A549 treated with Mapracorat at 1 μM for 4 hours (cell line): ENCODE measurements around the gene TRIP10. TPM values are rescaled to one million over a fixed set of nuclear protein-coding genes. Genes with fewer than 3 reads are reported as not detected.

Experiments
- total RNA-seq: library from RNA; stranded (reverse); fragments of 200-300 nt; extraction: Qiagen RNA extraction; gene quantifications from 5 replicates; pipeline ENCODE4 v1.2.3, GENCODE V29; 2022

TRIP10 gene
- total RNA-seq: 77.2 to 96.3 TPM (median 91.7 TPM) in 5 replicates

GRCh38 chr19:6739390-6739882, at the start of gene TRIP10:
Gene TRIP10 (plus strand): TSS chr19:6739680. CDS start chr19:6739762, 82 bp downstream.

GRCh38 chr19:6720369-6721137, 18.9 kb upstream of the TRIP10 start, which contains the start of gene C3:
Gene C3 (minus strand): TSS chr19:6720650. CDS start chr19:6720589, 61 bp downstream.

GRCh38 chr19:6737284-6737872, 2.1 kb upstream of the TRIP10 start, which contains the start of gene GPR108:
Gene GPR108 (minus strand): TSS chr19:6737580. CDS start chr19:6737576, 4 bp downstream.

GRCh38 chr19:6767357-6768235, 28.1 kb downstream of the TRIP10 start, which contains the start of gene SH2D3A:
Gene SH2D3A (minus strand): TSS chr19:6767435. CDS start chr19:6763748, 3,687 bp downstream.

GRCh38 chr19:6772028-6772865, 32.8 kb downstream of the TRIP10 start, which contains the start of gene VAV1:
Gene VAV1 (plus strand): TSS chr19:6772708. CDS start chr19:6772808, 100 bp downstream.

Other genes starting within 250 kb of the TRIP10 start
- 6.0 to 7.6 TPM (median 6.5 TPM) in 5 replicates for gene TUBB4A, start 237.4 kb upstream of the TRIP10 start, total RNA-seq
- 2.9 to 6.0 TPM (median 4.5 TPM) in 5 replicates for gene TNFSF9, start 208.7 kb upstream of the TRIP10 start, total RNA-seq
- gene CD70, start 148.5 kb upstream of the TRIP10 start, total RNA-seq: 14.3 to 24.3 TPM (median 22.8 TPM) in 5 replicates
- gene TNFSF14, start 69.5 kb upstream of the TRIP10 start, total RNA-seq: 0.06 to 0.14 TPM (median 0.10 TPM) in 4 of 5 replicates, not detected in the other
- gene C3, start 19.0 kb upstream of the TRIP10 start, total RNA-seq: 40.6 to 52.1 TPM (median 49.5 TPM) in 5 replicates
- gene GPR108, start 2.1 kb upstream of the TRIP10 start, total RNA-seq: 30.2 to 47.5 TPM (median 43.2 TPM) in 5 replicates
- 15.2 to 18.9 TPM (median 17.1 TPM) in 5 replicates for gene SH2D3A, start 27.8 kb downstream of the TRIP10 start, total RNA-seq
- 6.1 to 7.9 TPM (median 7.2 TPM) in 5 replicates for gene VAV1, start 33.0 kb downstream of the TRIP10 start, total RNA-seq
- 4.2 to 5.9 TPM (median 4.7 TPM) in 5 replicates for gene ADGRE1, start 147.9 kb downstream of the TRIP10 start, total RNA-seq